ENCODE data around the gene CD33. TPM values are rescaled to one million over a fixed set of nuclear protein-coding genes. Genes with fewer than 3 reads are reported as not detected.

CD33 gene
- total RNA-seq, 2 experiments from 2014 or later, result 0.24 to 0.62 TPM

GRCh38 chr19:51271067-51271466 lies 46.2 kb downstream of the CD33 start:
- DNase-seq, result no peak
- Mint-ChIP-seq H3K36me3 (no peaks in the 10 kb centered on the region), H3K4me3 (no peak overlapping the region), H3K27ac (no peak overlapping the region), H3K4me1 (peaks cover 3% of the 10 kb centered on the region), H3K27me3 (peaks cover 14% of the 10 kb centered on the region), H3K9me3 (no peaks in the 10 kb centered on the region)

GRCh38 chr19:51272183-51272810 lies 47.4 kb downstream of the CD33 start:
- no peak for DNase-seq
- Mint-ChIP-seq H3K27ac (no peak overlapping the region), H3K4me3 (no peak overlapping the region)

GRCh38 chr19:51274049-51274770 lies 49.3 kb downstream of the CD33 start:
- DNase-seq, result no peak
- no peak overlapping the region for H3K27ac Mint-ChIP-seq
- peaks cover 3% of the 10 kb centered on the region for H3K4me1 Mint-ChIP-seq
- no peak overlapping the region for H3K4me3 Mint-ChIP-seq
- H3K27me3 Mint-ChIP-seq, result peaks cover 38% of the 10 kb centered on the region
- no peaks in the 10 kb centered on the region for H3K9me3 Mint-ChIP-seq
- H3K36me3 Mint-ChIP-seq, result no peaks in the 10 kb centered on the region

More at GRCh38 chr19:51272183-51272810, 47.4 kb downstream of the CD33 start:
- H3K4me1 Mint-ChIP-seq, result peaks cover 3% of the 10 kb centered on the region
- no peaks in the 10 kb centered on the region for H3K9me3 Mint-ChIP-seq
- H3K27me3 Mint-ChIP-seq, result peaks cover 20% of the 10 kb centered on the region
- H3K36me3 Mint-ChIP-seq, result no peaks in the 10 kb centered on the region

- DNase-seq, result no peak
- Mint-ChIP-seq H3K27ac (no peak overlapping the region), H3K9me3 (peaks cover 5% of the 10 kb centered on the region), H3K4me3 (no peak overlapping the region), H3K27me3 (peaks cover 38% of the 10 kb centered on the region), H3K4me1 (peaks cover 3% of the 10 kb centered on the region), H3K36me3 (no peaks in the 10 kb centered on the region)
Measured at GRCh38 chr19:51277112-51277511, 52.2 kb downstream of the CD33 start.

GRCh38 chr19:51282335-51282734 lies 57.5 kb downstream of the CD33 start:
- Mint-ChIP-seq H3K27me3 (peaks cover 47% of the 10 kb centered on the region), H3K4me1 (no peaks in the 10 kb centered on the region), H3K27ac (no peak overlapping the region), H3K4me3 (no peak overlapping the region), H3K9me3 (peaks cover 7% of the 10 kb centered on the region), H3K36me3 (no peaks in the 10 kb centered on the region)
- DNase-seq, result no peak

GRCh38 chr19:51285682-51286081 lies 60.8 kb downstream of the CD33 start:
- no peak for DNase-seq
- no peak overlapping the region for H3K27ac Mint-ChIP-seq
- H3K4me3 Mint-ChIP-seq, result no peak overlapping the region
- H3K27me3 Mint-ChIP-seq, result peaks cover 26% of the 10 kb centered on the region
- H3K4me1 Mint-ChIP-seq, result no peaks in the 10 kb centered on the region
- no peaks in the 10 kb centered on the region for H3K36me3 Mint-ChIP-seq
- peaks cover 1% of the 10 kb centered on the region for H3K9me3 Mint-ChIP-seq

Other genes with a start within 250 kb of the CD33 start
- not detected for gene KLK7, start 241.2 kb upstream of the CD33 start, total RNA-seq
- gene KLK8, start 223.5 kb upstream of the CD33 start, total RNA-seq, result not detected
- not detected for gene KLK10, start 205.4 kb upstream of the CD33 start, total RNA-seq
- gene KLK11, start 198.5 kb upstream of the CD33 start, total RNA-seq, result not detected
- gene KLK12, start 190.1 kb upstream of the CD33 start, total RNA-seq, result not detected
- gene KLK13, start 160.0 kb upstream of the CD33 start, total RNA-seq, result not detected
- gene KLK14, start 142.2 kb upstream of the CD33 start, total RNA-seq, result under 1 TPM; 0.30 to 0.31 TPM
- 10 to 100 TPM; 10.9 to 11.4 TPM for gene CTU1, start 116.7 kb upstream of the CD33 start, total RNA-seq
- gene SIGLEC9, start 100.2 kb upstream of the CD33 start, total RNA-seq, result 1 to 10 TPM; 1.3 to 1.6 TPM
- gene SIGLEC7, start 82.8 kb upstream of the CD33 start, total RNA-seq, result not detected
- gene SIGLECL1, start 26.0 kb downstream of the CD33 start, total RNA-seq, result not detected
- under 1 TPM; 0.12 to 0.18 TPM for gene IGLON5, start 86.6 kb downstream of the CD33 start, total RNA-seq
- 1 to 10 TPM; 1.3 to 1.6 TPM for gene VSIG10L, start 117.1 kb downstream of the CD33 start, total RNA-seq
- 100 to 1,000 TPM; 115 to 130 TPM for gene ETFB, start 141.3 kb downstream of the CD33 start, total RNA-seq
- 1 to 10 TPM; 2.0 to 3.8 TPM for gene CLDND2, start 143.9 kb downstream of the CD33 start, total RNA-seq
- 10 to 100 TPM; 85.3 to 91.9 TPM for gene NKG7, start 147.6 kb downstream of the CD33 start, total RNA-seq
- not detected for gene LIM2, start 162.9 kb downstream of the CD33 start, total RNA-seq
- gene C19orf84, start 165.5 kb downstream of the CD33 start, total RNA-seq, result under 1 TPM in 1 of 2 experiments, not detected in 1; 0.39 TPM
- gene SIGLEC10, start 192.6 kb downstream of the CD33 start, total RNA-seq, result not detected
- not detected for gene SIGLEC8, start 233.4 kb downstream of the CD33 start, total RNA-seq